ENCODE results near the gene NDUFV1.
A peak's percentile ranks its signal among the peaks of the same experiment; 100 is the strongest.
"Not testable (repeated sequence)": the region's sequence is repeated elsewhere in the genome, so short reads cannot be mapped to it uniquely, and the experiment has no call there.

NDUFV1 gene

DNA sequence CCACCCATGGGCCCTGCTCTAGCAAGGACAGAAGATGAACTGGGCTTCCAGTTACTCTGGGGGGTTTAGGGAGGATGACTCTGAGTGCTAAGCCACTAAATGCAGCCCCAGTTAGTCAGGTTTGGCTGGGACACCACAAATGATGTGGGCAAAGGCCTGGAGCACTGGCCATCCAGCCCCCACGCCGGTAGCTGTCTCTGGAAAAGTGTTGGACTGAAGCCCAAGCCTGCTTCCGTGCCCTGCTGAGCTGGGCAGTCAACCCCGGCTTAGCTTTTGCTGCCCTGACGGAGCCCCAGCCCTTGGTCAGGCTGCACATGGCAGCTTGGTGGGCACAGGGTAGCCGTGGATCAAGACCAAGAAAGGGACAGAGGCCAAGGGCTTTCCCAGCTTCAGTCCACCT, 28.8 kb upstream of the NDUFV1 start:
- TF ChIP-seq JUND (IDR thresholded peaks at IDR 0.05; ENCODE audit: low read depth) = no peak
- no peak for DNase-seq (ENCODE audit: low read depth in 1 of 2, low spot score in 1 of 2)
- in situ Hi-C loops (cut with HindIII; ENCODE audit: low pct_unique_long_range_greater_than_20kb, low sequenced_read_pairs) = no loop called here

DNA sequence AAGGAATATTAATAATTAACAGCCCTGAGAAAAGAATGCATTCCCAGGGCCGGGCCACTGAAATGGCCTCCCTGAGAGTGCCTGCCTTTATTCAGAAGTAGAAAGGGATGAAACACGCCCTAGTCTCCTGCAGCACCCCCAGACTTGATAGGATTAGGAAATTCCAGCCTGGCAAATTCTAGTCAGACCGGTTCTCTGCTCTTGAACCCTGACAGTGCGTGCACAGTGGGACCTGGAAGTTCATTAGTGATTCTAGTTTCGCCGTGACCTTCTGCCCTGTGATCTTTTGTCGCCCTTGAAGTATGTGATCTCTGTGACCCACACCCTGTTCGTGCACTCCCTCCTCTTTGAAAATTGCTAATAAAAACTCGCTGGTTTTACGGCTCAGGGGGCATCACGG, 25.3 kb upstream of the NDUFV1 start:
- no peak for DNase-seq (ENCODE audit: low read depth in 1 of 2, low spot score in 1 of 2)
- in situ Hi-C loops (cut with HindIII; ENCODE audit: low pct_unique_long_range_greater_than_20kb, low sequenced_read_pairs) = no loop called here

DNA sequence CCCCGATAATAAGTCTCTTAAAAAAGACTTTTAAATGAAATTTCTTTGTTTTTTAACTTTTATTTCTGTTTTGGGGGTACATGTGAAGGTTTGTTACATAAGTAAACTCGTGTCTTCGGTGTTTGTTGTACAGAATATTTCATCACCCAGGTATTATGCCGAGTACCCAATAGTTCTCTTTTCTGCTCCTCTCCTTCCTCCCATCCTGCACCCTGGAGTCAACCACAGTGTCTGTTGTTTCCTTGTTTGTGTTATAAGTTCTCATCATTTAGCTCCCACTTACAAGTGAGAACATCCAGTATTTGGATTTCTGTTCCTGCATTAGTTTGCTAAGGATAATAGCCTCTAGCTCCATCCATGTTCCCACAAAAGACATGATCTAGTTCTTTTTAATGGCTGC, 24.7 kb upstream of the NDUFV1 start:
- DNase-seq (ENCODE audit: low read depth in 1 of 2, low spot score in 1 of 2) = peak in 1 of 2 experiments; percentile 83

More for the DNA sequence above, 25.3 kb upstream of the NDUFV1 start:
- TF ChIP-seq JUND (IDR thresholded peaks at IDR 0.05; ENCODE audit: low read depth) = no peak

DNA sequence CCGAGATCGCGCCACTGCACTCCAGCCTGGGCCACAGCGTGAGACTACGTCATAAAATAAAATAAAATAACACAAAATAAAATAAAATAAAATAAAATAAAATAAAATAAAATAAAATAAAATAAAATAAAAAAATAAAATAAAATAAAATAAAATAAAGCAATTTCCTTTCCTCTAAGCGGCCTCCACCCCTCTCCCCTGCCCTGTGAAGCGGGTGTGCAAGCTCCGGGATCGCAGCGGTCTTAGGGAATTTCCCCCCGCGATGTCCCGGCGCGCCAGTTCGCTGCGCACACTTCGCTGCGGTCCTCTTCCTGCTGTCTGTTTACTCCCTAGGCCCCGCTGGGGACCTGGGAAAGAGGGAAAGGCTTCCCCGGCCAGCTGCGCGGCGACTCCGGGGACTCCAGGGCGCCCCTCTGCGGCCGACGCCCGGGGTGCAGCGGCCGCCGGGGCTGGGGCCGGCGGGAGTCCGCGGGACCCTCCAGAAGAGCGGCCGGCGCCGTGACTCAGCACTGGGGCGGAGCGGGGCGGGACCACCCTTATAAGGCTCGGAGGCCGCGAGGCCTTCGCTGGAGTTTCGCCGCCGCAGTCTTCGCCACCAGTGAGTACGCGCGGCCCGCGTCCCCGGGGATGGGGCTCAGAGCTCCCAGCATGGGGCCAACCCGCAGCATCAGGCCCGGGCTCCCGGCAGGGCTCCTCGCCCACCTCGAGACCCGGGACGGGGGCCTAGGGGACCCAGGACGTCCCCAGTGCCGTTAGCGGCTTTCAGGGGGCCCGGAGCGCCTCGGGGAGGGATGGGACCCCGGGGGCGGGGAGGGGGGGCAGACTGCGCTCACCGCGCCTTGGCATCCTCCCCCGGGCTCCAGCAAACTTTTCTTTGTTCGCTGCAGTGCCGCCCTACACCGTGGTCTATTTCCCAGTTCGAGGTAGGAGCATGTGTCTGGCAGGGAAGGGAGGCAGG, 23.2 kb upstream of the NDUFV1 start, which contains the start of gene GSTP1:
GSTP1 (plus strand) TSS at position 566 of the 958 bp plus-strand sequence; CDS start at position 598, 32 bp downstream.
- DNase-seq (ENCODE audit: low read depth in 1 of 2, low spot score in 1 of 2) = no peak
- in situ Hi-C loops (cut with HindIII; ENCODE audit: low pct_unique_long_range_greater_than_20kb, low sequenced_read_pairs) = no loop called here
- TF ChIP-seq JUND (IDR thresholded peaks at IDR 0.05; ENCODE audit: low read depth) = no peak

More for the DNA sequence above, 24.7 kb upstream of the NDUFV1 start:
- in situ Hi-C loops (cut with HindIII; ENCODE audit: low pct_unique_long_range_greater_than_20kb, low sequenced_read_pairs) = no loop called here
- TF ChIP-seq JUND (IDR thresholded peaks at IDR 0.05; ENCODE audit: low read depth) = no peak

DNA sequence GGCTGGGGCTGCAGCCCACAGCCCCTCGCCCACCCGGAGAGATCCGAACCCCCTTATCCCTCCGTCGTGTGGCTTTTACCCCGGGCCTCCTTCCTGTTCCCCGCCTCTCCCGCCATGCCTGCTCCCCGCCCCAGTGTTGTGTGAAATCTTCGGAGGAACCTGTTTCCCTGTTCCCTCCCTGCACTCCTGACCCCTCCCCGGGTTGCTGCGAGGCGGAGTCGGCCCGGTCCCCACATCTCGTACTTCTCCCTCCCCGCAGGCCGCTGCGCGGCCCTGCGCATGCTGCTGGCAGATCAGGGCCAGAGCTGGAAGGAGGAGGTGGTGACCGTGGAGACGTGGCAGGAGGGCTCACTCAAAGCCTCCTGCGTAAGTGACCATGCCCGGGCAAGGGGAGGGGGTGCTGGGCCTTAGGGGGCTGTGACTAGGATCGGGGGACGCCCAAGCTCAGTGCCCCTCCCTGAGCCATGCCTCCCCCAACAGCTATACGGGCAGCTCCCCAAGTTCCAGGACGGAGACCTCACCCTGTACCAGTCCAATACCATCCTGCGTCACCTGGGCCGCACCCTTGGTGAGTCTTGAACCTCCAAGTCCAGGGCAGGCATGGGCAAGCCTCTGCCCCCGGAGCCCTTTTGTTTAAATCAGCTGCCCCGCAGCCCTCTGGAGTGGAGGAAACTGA, 22.4 kb upstream of the NDUFV1 start:
- in situ Hi-C loops (cut with HindIII; ENCODE audit: low pct_unique_long_range_greater_than_20kb, low sequenced_read_pairs) = no loop called here
- TF ChIP-seq JUND (IDR thresholded peaks at IDR 0.05; ENCODE audit: low read depth) = no peak
- no peak for DNase-seq (ENCODE audit: low read depth in 1 of 2, low spot score in 1 of 2)

DNA sequence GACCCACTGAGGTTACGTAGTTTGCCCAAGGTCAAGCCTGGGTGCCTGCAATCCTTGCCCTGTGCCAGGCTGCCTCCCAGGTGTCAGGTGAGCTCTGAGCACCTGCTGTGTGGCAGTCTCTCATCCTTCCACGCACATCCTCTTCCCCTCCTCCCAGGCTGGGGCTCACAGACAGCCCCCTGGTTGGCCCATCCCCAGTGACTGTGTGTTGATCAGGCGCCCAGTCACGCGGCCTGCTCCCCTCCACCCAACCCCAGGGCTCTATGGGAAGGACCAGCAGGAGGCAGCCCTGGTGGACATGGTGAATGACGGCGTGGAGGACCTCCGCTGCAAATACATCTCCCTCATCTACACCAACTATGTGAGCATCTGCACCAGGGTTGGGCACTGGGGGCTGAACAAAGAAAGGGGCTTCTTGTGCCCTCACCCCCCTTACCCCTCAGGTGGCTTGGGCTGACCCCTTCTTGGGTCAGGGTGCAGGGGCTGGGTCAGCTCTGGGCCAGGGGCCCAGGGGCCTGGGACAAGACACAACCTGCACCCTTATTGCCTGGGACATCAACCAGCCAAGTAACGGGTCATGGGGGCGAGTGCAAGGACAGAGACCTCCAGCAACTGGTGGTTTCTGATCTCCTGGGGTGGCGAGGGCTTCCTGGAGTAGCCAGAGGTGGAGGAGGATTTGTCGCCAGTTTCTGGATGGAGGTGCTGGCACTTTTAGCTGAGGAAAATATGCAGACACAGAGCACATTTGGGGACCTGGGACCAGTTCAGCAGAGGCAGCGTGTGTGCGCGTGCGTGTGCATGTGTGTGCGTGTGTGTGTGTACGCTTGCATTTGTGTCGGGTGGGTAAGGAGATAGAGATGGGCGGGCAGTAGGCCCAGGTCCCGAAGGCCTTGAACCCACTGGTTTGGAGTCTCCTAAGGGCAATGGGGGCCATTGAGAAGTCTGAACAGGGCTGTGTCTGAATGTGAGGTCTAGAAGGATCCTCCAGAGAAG, 21.6 kb upstream of the NDUFV1 start:
- TF ChIP-seq JUND (IDR thresholded peaks at IDR 0.05; ENCODE audit: low read depth) = no peak
- no peak for DNase-seq (ENCODE audit: low read depth in 1 of 2, low spot score in 1 of 2)
- in situ Hi-C loops (cut with HindIII; ENCODE audit: low pct_unique_long_range_greater_than_20kb, low sequenced_read_pairs) = no loop called here

DNA sequence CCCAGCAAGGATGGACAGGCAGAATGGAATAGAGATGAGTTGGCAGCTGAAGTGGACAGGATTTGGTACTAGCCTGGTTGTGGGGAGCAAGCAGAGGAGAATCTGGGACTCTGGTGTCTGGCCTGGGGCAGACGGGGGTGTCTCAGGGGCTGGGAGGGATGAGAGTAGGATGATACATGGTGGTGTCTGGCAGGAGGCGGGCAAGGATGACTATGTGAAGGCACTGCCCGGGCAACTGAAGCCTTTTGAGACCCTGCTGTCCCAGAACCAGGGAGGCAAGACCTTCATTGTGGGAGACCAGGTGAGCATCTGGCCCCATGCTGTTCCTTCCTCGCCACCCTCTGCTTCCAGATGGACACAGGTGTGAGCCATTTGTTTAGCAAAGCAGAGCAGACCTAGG, 20.8 kb upstream of the NDUFV1 start:
- no peak for DNase-seq (ENCODE audit: low read depth in 1 of 2, low spot score in 1 of 2)
- no peak for TF ChIP-seq JUND (IDR thresholded peaks at IDR 0.05; ENCODE audit: low read depth)
- in situ Hi-C loops (cut with HindIII; ENCODE audit: low pct_unique_long_range_greater_than_20kb, low sequenced_read_pairs) = no loop called here

DNA sequence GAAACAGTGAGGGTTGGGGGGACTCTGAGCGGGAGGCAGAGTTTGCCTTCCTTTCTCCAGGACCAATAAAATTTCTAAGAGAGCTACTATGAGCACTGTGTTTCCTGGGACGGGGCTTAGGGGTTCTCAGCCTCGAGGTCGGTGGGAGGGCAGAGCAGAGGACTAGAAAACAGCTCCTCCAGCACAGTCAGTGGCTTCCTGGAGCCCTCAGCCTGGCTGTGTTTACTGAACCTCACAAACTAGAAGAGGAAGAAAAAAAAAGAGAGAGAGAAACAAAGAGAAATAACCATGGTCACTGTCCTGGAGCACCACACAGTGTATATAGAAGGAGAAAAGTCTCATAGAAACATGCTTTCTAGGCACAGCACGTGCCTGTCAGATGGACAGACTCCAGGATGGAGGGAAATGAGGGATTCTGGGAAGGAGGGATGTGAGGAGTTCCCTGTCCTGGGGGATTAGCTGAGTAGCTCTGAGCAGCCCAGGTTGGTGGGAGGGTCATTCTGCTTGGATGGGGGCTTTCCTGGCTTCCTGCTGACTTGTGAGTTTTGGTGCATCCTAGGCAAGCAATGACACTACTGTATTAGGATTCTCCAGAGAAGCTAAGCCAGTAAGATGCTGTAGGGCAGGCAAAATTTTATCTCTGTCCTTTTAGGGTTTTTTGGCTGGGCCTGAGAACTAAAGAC, 20.0 kb upstream of the NDUFV1 start:
- no peak for DNase-seq (ENCODE audit: low read depth in 1 of 2, low spot score in 1 of 2)
- in situ Hi-C loops (cut with HindIII; ENCODE audit: low pct_unique_long_range_greater_than_20kb, low sequenced_read_pairs) = no loop called here
- no peak for TF ChIP-seq JUND (IDR thresholded peaks at IDR 0.05; ENCODE audit: low read depth)

DNA sequence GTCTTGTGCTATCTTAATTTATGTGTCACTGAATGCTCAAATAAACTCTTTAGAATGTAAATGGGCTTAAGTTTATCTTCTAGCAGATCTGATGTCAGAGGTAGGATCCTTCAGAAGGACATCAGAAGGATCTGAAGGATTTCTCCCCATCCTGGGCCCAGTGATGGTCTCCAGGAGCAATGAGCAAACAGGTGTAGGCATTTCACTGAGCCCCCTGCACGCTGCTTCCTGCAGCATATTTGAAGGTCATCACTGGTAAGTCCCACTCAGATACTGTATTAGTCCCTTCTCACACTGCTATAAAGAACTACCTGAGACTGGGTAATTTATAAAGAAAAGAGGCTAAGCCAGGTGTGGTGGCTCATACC, 18.6 kb upstream of the NDUFV1 start:
- in situ Hi-C loops (cut with HindIII; ENCODE audit: low pct_unique_long_range_greater_than_20kb, low sequenced_read_pairs) = no loop called here
- no peak for DNase-seq (ENCODE audit: low read depth in 1 of 2, low spot score in 1 of 2)
- no peak for TF ChIP-seq JUND (IDR thresholded peaks at IDR 0.05; ENCODE audit: low read depth)

DNA sequence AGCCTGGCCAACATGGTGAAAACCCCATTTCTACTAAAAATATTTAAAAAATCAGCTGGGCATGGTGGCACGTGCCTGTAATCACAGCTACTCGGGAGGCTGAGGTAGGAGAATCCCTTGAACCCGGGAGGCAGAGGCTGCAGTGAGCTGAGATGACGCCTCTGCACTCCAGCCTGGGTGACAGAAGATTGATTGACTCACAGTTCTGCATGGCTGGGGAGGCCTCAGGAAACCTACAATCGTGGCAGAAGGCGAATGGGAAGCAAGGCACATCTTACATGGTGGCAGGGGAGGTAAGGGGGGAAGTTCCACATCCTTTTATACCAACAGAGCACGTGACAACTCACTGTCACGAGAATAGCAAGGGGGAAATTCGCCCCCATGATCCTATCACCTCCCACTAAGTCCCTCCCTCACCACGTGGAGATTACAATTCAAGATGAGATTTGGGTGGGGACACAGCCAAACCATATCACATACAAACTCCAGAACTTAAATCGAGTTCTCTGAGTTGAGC, 17.8 kb upstream of the NDUFV1 start:
- DNase-seq (ENCODE audit: low read depth in 1 of 2, low spot score in 1 of 2); in situ Hi-C loops (cut with HindIII; ENCODE audit: low pct_unique_long_range_greater_than_20kb, low sequenced_read_pairs): not testable (repeated sequence)

DNA sequence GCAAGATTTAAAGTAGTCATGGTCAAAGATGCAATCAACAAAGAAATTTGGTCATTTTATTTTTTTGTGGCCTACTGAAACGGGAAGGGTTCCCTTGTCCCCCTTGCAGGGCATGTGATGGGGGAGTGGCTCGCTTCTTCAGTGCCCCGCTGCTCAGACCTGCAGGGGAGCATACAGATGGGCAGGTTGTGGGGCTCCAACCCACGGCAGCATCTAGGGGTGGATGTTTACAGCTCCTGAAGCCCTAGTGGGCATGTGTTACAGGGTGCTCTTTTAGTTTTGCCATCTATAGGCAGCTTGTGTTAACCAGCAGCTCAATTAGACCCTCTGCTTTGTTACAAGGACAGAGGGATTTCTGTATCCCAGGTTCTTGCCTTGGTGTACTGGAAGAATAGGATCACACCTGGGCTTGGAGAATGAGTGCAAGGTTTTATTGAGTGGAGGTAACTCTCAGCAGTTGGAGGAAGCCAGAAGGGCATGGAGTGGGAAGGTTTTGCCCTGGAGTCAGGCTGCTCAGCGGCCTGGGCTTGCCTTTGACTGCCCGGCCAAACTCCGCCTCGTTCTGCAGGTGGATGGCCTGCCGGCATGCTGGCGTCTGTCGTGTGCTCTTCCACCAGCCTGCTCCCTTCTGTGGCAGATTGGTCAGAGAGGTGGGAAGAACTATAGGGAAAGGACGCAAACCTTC, 13.7 kb upstream of the NDUFV1 start:
- no peak for DNase-seq (ENCODE audit: low read depth in 1 of 2, low spot score in 1 of 2)
- in situ Hi-C loops (cut with HindIII; ENCODE audit: low pct_unique_long_range_greater_than_20kb, low sequenced_read_pairs) = no loop called here

More for the DNA sequence above, 13.7 kb upstream of the NDUFV1 start:
- TF ChIP-seq JUND (IDR thresholded peaks at IDR 0.05; ENCODE audit: low read depth) = no peak

Data from T47D (cell line).